GM21381 (cell line): ENCODE data around the gene SPDYE9.
"Not testable (repeated sequence)": the region's sequence is repeated elsewhere in the genome, so short reads cannot be mapped to it uniquely, and the experiment has no call there.

ENCODE experiments used
- ATAC-seq: cut with Tn5 transposase; IDR thresholded peaks from one replicate; pipeline ENCODE4 v1.9.1; 2021; ENCODE audit warnings: mild to moderate bottlenecking, moderate library complexity; ENCODE audit not compliant: unreplicated experiment

Gene SPDYE9, protein sequence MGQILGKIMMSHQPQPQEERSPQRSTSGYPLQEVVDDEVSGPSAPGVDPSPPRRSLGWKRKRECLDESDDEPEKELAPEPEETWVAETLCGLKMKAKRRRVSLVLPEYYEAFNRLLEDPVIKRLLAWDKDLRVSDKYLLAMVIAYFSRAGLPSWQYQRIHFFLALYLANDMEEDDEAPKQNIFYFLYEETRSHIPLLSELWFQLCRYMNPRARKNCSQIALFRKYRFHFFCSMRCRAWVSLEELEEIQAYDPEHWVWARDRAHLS

DNA sequence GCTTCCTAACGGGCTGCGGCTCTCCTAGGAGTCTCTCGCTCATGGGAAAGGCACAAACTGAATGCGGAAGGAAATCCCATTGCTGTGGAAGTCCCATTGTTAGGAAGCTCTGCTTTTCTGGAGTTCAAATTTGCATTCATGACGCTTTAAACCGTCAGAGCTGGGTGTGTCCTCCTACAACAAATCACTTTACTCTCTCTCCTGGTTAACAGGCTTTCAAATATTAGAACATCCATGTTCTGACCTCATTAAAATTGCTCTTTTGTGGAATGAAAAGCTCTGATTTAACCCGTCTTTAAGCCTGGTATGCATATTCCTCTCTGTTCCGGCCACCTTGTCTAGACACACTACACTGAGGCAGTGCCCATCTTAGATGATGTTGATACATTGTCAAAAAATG lies at the start of gene SPDYE9:
SPDYE9 (minus strand) TSS at position 101 of the 400 bp plus-strand sequence. CDS start 1,800 bp downstream, outside the sequence.
- not testable (repeated sequence) for ATAC-seq

DNA sequence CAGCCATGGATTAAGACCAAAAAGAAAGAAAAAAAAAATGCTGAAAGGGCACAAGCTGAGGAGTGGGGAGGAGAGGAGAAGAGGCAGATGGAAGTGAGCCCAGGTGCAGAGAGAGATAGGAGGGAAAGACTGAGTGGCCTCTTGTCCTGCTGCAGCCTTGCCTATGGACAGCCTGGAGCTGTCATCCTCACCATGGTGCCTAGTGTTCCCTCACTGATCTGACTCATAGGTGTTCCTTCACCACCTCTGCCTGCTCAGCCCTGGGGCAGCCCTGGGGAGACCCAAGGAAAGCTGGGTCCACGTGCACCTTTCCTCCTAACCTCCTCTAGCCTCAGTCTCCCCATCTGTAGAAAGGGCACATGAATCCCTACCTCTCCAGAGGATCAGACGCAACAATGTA lies 49.0 kb upstream of the SPDYE9 start:
- ATAC-seq: not testable (repeated sequence)

DNA sequence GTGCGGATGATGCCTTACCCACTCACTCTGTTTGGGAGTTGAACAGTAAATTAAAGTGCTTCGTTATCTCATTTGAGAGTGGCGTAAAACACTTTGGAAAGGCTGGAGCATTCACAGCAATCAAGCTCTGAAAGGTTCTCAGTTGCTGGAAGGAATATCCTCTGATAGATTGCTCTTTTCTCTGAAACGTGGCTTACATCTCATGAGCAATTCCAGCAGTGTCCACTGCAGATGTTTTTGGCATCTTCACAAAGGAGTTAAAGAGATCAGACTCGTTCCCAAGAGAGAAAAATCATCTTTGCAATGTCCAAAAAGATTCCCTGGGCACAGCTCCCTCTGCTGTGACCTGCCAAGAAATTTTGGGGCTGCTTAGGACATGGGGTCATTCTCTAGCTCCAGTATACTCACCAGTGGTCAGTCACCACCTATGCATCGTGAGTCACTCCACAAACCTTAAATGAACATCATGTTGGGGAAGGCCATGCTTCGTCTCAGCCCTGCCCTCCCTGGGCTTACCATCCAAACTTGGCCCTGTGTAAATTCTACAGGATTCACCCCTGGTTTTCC lies 46.9 kb upstream of the SPDYE9 start:
- ATAC-seq: not testable (repeated sequence)

DNA sequence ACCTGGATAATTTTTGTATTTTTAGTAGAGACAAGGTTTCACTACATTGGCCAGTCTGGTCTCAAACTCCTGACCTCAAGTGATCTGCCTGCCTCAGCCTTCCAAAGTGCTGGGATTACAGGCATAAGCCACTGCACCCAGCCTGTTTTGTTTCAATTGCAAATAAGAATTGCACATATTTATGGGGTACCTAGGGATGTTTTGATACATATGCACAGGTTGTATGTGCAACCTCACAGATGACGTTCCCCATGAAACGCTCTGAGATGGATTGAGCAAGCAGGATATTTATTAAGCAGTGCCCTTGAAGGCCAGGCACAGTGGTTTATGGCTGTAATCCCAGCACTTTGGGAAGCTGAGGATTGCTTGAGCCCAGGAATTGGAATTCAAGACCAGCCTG lies 44.8 kb upstream of the SPDYE9 start:
- not testable (repeated sequence) for ATAC-seq

DNA sequence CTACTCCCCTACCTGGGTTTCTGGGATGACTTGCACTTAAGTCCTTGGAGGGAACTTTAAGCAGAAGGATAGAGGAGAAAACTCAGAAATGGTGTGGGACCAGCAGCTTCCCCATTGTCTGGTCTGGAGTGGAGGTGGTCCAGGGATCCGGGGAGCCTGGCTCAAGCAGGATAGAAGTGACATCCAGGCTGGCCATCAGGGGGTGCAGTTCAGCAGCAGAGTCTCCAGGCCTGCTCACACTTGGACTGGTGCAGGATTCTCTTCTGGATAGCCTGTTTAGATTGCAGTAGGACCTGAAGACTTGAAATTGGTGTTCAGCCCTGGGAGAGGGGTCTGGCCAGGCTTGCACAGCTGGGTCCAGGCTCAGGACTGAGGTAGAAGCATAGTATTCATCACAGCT lies 38.3 kb upstream of the SPDYE9 start:
- not testable (repeated sequence) for ATAC-seq

DNA sequence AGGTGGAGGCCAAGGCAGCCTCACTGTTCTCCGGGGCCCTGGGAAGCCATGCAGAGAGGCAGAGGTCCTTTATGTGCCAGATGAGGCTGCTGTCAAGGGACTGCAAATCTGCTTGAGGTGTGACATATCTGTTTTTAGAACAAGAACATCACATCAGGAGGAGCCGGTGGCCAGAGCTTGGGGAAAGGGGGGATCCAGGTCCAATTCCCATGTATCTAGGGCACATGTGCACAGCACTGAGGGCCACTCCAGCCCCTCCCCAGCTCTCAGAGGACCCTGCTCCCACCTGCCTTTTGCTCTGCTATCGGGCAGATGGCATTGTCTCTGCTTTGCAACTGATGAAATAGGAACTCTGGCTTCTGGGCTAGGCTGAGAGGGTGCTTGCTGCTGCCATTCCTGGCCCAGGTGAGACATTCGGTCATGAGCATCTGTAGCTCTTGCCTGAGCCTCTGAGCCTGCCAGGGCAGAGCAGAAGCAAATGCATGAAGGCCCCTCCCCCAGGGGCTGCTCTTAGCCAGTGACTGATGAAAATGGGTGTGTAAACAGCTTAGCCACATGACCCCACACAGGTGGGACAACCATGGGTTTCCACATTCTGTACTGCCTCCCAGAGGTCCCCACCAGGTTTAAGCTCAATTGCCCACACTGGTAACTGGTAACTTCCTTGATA lies 37.1 kb upstream of the SPDYE9 start:
- ATAC-seq: not testable (repeated sequence)

DNA sequence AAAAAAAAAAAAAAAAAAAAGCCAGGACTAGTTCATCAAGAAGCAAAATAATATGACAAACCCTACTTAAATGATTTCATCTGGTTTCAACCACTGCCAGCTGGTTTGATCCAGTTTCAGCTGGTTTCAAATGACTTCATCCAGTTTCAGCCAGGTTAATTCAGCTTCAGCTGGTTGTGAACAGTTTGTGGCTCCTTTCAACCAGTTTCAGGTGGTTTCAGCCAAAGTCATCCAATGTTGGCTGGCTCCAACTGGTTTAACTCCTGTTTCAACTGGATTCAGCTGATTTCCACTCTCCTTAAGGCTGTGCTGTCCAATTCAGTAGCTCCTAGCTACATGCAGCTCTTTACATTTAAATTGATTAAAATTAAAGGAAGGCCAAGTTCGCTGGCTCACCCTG lies 32.3 kb upstream of the SPDYE9 start:
- ATAC-seq: not testable (repeated sequence)

DNA sequence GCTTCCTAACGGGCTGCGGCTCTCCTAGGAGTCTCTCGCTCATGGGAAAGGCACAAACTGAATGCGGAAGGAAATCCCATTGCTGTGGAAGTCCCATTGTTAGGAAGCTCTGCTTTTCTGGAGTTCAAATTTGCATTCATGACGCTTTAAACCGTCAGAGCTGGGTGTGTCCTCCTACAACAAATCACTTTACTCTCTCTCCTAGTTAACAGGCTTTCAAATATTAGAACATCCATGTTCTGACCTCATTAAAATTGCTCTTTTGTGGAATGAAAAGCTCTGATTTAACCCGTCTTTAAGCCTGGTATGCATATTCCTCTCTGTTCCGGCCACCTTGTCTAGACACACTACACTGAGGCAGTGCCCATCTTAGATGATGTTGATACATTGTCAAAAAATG lies 28.0 kb downstream of the SPDYE9 start, which contains the start of gene SPDYE11:
SPDYE11 (minus strand) TSS at position 101 of the 400 bp plus-strand sequence. CDS start 1,800 bp downstream, outside the sequence.
- ATAC-seq: not testable (repeated sequence)

DNA sequence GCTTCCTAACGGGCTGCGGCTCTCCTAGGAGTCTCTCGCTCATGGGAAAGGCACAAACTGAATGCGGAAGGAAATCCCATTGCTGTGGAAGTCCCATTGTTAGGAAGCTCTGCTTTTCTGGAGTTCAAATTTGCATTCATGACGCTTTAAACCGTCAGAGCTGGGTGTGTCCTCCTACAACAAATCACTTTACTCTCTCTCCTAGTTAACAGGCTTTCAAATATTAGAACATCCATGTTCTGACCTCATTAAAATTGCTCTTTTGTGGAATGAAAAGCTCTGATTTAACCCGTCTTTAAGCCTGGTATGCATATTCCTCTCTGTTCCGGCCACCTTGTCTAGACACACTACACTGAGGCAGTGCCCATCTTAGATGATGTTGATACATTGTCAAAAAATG lies 56.2 kb downstream of the SPDYE9 start, which contains the start of gene SPDYE8:
SPDYE8 (minus strand) TSS at position 101 of the 400 bp plus-strand sequence. CDS start 1,800 bp downstream, outside the sequence.
- ATAC-seq: not testable (repeated sequence)
